GM19463 (cell line): ENCODE data around the gene EHBP1.

ENCODE experiments used
- ATAC-seq: cut with Tn5 transposase; IDR thresholded peaks from one replicate; pipeline ENCODE4 v1.9.1; 2021; ENCODE audit warnings: mild to moderate bottlenecking, moderate library complexity; ENCODE audit not compliant: unreplicated experiment

Gene EHBP1

DNA sequence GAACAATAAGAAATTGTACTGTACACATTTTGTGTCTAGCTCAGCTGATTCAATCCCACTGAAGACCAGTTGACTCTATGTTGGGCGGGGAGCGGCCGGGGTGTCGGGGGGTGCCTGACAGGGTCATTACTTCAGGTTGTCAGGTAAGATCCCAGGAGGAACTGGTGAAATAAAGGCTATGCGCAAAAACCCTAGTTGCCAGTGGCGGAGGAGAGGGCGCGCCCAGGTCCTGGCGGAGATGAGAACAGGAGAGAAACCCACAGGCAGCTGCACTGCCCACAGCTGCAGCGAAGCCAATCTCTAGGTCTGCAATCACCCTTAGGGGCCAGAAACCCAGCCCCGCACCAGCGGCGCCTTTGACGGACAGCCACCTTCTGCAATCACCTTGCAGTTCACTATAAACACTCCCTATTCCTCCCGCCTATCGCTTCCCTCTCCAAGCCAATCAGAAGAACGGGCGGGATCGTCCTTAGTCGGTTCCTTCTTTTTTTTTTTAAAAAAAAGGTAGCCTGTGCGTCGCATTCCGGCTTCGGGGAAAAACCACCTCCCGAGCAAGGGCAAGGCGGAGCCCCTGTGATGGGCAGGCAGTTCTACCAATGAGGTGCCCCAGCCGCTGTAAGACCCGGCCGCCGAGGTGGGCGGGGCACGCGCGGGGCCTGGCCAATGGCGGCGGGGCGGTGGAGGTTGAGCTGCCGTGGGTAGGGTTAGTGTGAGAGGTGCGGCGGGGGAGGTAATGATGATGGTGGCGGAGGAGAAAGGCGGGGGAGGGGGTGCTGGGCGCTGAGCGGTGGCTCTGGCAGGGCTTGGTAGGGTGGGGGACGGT, at the start of gene EHBP1:
TSS of gene EHBP1 (plus strand) at position 707 of the 823 bp plus-strand sequence. CDS start 1,479 bp downstream, outside the sequence.
- ATAC-seq: peak; percentile 93

DNA sequence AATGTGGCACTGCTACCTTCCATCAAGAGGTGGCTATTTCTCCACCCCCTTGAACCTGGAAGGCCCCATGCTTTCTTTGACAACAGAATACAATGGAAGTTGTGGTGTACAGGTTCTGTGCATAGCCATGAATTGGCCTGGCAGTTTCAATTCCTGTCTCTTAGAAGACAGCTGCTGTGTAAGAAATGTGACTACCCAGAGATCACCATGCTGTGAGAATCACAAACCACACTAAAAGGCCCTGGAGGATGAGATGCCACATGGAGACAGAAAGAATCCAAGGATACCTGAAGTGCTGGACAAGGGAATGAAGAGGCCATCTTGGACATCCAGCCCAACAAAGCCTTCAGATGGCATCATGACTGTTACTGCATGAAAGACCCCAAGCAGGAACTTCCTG, 47.7 kb upstream of the EHBP1 start:
- ATAC-seq: peak; percentile 64

DNA sequence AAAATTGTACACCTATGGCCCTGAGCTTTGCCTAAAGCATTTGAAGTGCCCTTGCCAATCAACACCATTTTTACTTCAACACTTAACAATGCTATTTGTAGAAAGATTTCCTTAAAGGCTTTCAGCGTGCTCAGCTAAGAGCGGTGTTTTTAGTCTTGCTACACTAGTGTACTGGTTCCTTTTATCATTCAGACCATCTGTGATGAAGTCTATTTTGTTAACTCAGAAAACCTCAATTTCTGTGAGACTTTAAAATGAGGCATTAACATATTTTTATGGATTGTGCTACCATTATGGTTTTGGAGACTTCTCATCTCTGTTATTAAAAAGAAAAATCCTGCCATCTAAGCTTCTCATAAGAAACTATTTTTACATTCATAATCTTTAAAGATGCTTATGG, 46.6 kb upstream of the EHBP1 start:
- no peak for ATAC-seq

DNA sequence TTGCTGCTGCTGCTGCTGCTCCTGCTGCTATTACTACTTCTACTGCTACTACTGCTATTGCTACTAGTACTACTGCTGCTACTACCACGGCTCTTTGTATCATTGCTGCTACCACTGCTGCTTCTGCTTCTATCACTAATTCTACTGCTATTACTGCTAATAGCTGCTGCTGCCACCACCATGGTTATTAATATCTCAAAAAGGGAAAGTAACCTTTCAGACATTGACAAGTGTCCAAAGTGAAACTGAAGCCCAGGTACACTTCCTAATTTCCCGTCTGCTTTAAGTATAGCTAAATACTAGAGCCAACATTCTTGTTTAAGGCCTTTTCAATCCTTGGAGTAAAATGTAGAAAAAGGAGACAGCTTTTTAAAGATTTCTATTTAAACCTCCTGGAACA, 45.4 kb upstream of the EHBP1 start:
- peak; percentile 61 for ATAC-seq

DNA sequence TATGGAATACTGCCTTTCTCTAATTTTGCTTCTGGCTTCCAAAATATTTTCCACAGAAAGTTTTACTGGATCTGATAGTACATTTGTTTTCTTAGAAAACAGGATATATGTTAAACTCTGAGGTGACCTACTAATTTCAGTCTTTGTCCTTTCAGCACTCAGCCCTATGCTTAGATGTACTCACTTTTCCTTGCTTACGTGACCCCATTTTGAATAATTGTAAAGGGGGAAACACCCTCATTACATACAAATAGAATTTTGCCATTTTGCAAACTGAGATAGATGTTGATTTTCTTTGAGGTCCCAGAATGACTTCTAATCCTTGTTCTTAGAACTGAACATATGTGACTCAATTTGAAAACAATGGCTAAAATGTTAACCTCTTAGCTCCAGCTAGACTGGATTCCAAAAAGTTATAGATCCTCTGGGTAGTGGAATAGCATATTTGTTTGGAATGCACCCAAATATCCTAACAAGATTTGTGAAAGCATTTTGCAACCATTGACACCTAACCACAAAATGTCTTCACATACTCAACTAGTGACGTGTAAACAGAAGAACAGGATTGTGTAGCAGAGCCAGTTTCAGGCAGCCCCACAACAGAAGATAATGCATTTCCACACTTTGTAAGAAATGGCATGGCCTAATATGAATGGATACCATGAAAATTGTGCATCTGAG, 44.8 kb upstream of the EHBP1 start:
- peak; percentile 21 for ATAC-seq

DNA sequence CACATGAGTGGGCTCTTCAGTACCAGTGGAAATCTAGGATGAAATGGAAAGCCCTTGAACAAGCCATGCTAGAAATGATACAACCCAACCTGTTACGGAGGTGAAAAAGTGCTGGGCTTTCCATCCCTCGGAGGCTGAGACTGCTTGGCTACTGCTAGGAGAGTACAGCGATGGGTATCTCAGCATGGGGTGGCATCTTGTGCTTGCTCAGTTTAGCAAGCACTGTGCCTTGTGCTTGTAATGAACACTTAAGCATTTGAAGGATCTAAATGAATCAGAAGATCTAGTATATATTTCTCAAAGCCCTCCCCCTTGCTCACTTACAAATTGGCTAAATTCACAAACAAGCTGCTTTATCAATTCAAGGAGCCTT, 44.3 kb upstream of the EHBP1 start:
- ATAC-seq: no peak

DNA sequence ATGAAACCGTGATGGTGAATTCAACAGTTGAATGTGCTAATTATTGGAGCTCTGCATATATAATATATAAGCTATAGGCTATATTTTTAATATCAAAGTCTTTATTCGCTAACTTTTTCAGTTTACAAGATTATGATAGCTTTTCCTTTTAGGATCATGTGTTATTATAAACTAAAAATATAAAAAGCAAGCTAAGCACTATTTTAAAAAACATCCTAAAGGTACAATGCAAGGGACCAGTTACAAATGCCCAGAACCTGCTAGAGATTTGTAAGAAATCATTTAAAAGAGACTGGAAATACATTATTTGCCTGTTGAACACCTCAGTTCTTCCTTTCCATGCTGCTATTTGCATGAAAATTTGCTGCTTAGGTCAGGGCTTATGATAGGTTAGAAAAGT, 43.4 kb upstream of the EHBP1 start:
- no peak for ATAC-seq

DNA sequence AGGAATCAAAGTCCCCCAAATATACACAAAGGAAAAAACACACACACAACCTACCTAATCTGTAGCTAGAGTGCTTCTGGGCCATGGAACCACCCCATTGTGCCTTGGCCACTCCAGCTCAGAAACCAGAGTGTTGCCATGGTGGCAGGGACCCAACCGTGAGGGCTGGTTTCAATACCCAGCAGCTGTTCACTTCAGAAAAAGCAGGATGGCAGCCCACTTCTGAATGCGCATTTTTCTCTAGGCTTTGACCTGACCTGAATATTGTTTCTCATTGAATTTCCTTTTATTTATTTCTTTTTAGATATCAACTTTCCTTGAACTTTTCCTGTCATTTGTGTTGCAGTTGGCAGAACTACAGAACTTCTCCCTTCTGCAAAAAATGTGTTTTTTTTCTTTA, 43.0 kb upstream of the EHBP1 start:
- no peak for ATAC-seq

DNA sequence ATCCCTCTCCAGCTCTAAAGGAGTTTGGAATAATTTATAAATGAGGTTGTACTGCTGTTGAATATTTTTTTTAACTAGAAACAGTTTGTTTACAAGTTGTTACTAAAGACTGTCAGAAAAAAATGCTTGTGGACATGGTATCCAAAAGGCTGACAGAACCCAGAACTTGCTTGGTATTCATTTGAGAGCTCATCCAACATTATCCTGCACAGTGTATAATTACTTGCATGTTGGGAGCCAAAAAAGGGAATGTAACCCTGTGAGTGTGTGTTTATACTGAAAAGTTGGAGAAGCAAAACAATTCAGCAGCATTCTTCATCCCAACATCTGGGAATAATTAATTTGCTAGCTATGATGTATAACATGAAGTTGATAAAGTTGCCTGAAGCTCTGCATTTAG, 42.1 kb upstream of the EHBP1 start:
- ATAC-seq: no peak

DNA sequence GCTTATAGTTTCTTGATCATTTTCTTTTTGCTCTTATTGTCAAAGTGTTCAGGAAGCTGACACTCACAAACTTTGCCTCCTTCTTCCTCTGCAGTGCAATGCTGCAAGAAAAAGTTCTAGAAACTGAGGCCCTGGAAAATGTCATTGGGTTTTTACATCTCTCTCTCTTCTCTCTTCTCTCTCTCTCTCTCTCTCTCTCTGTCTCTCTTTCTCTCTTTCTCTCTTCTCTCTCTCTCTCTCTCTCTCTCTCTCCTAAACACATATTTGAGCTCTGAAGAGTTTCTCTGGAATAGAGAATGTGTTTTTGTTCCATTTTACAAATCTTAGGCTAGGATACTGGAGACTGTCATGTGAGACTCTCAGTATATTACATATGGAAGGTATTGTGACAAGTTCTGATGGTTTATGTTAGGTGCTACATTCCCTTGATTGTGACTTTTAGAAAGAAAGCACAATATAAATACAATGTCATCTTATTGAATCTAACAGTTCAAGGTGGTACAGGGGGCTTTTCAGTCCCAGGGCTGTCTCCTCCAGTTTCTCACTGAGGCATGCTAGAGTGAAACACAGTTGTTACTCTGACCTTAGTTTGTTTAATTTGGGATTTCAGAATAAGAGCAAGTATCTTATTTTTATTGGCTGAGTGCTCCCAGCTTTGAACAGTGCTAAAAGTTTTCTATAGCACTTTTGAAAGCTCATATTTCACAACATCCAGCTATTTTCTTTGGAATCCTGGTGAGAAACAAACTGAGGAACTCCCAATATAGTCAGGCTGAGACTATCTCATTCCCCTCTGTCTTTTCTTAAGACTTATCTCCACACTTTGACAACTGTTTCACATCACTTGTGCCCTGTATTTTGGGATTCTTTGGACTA, 41.4 kb upstream of the EHBP1 start:
- ATAC-seq: no peak

DNA sequence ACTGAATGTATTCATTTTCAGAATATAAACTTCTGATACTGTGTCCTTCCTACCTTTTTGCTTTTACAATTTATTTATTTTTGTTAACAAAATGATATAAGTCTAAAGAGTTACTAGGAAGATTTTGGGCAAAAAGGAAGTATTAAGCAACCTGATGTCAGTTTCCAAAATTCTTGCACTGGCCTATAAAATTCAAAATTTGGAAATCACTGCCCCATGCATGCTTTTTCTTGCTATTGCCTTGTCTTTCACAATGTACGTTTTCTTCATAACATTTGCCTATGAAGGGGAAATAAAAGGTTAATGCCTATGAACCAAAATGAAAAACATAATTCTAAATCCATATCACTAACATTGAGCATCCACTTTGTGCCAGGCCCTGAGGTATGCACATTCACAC, 40.1 kb upstream of the EHBP1 start:
- no peak for ATAC-seq

DNA sequence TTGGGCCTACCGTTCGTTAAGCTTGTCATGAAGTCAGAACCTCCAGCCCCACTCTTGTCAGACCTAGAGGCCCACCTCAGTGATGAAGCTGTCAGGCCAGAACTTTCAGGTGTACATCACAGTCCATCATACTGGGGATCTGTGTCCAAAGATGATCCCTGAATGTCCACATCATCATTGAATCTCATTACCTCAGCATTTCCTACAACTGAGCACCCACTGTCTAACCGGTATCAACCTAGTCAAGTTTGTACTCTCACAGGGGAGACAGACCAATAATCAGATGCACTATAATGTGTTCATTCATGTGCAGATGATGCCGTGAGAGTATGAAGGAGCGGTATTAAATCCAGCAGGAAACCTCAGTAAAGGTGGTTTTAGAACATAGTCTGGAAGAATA, 36.3 kb upstream of the EHBP1 start:
- no peak for ATAC-seq

DNA sequence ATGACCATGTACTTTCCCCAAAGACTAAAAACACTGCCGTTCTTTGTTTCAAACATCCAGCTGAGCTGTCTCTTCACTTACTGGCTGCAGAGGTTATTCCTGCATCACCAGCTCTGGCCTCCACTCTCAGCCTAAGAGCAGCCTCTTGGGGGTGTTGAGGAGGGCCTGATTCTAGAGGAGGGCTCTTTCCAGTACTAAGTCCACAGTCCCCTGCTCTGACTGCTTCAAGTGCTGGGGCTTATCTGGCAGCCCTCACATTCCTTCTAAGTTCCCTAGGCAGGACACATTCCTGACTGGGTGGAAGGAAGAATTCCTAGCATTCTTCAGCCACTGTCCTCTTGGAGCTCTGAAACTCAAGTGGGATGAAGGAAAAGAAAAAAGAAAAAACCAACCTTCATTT, 32.9 kb upstream of the EHBP1 start:
- no peak for ATAC-seq

DNA sequence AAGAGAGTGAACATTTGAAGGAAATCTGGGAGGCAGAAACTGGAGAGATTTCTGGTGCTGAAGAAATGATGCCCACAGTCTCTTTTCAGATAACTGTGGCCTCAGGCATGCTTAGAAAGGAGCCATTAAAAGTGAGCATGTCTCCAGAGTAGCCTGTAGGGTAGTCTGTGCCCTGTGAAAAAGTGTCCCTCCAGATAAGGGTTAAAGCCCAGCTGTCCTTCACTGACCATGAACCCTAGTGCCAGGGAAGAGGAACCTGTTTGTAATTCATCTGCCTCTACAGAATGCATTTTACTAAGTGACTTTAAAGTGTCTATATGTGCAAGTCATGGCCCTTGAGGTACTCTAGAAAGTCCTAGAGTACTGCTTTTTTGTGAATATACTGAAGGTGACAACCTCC, 30.5 kb upstream of the EHBP1 start:
- no peak for ATAC-seq

DNA sequence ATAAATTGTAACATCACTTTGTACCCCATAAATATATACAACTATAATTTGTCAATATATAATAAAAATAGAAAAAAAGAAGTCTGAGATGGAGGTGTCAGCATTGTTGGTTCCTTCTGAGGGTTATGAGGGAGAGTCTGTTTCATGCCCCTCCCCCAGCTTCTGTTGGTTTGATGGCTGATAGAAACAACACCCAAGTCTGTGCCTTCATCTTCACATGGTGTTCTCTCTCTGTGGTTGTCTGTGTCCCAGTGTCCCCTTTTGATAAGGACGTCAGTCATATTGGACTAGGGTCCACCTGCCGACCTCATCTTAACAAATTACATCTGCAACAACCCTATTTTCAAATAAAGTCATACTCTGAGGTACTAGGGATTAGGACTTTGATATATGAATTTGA, 20.3 kb upstream of the EHBP1 start:
- no peak for ATAC-seq

DNA sequence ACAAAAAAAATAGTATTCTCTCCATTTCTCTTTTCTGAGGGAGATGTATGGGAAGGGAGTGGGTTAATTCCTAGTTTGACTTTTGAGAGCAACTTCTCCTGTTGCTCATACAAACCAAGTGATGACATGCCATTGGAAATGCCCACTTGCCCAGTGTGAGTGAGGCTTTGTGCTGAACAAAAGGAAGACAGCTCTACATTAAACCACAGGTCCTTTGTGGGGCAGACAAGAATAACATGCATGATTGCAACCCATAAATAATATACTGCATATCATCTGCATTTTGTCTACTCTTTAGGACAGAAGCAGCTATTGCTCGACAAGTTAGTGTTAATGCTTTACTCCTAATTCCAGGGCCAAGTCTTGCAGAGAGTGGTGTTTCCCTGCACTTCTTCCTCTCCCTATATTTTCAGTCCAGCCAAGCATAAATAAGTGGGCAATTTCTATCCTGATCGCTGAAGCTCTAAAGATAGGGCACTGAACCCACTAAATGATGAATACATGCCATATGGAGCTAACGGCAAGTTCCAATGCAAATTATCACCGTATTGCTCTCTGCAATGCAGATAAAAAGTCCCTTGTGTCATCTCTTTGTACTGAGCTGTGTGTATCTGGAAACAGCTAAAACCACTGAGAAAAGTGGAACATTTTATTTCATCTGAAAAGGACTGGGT, 19.4 kb upstream of the EHBP1 start:
- ATAC-seq: no peak

DNA sequence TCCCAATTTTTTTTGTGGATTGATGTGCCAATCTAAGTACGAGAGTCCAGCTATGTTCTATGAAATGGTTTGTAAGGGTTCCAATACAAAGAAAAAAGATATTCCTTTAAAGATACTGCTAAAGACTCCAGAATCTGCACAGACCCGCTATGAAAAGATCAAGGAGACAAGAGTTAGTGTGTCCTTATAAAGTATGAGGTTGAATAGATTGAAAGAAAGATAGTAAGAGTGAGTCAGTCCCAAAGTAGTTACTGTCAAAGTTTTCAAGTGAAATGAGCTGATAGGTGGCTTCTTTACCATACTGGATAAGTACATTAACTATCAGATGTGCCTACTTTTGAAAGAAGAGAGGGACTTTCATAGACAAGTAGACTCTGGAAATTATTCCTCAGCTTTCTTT, 17.9 kb upstream of the EHBP1 start:
- no peak for ATAC-seq

DNA sequence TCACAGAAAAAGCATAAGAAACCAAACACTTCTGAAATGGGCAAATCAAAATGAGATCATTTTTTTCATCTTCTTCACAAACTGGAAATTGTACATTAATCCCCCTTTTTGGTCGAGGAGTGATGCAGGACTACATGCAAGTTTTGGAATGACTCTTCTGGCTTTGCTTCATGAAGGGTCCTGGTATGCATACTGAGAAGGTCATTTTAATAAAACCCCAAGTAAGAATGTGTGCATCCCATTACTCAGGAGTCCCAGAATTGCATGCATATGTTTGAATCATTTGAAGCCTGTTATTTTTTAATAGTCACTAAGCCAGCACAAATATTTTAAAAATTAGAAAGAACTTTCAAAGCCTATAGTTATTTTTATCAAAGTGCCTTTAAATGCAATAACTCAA, 16.7 kb upstream of the EHBP1 start:
- no peak for ATAC-seq

DNA sequence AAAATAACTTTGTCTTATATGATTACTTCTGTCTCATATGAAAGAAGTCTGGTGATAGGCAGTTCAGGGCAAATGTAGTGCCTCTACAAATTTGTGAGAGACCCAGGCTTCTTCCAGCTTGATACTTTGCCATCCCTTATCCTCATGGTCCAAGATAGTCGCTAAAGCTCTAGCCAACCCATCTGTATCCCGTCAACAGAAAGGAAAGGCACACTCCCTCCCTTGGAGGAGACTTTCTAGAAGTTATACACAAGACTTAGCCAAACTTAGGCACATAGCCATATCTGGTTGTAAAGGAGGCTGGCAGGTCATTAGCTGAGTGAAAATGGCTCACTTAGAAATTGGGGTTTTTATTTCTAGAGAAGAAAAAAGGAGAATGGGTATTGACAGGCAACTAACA, 14.3 kb upstream of the EHBP1 start:
- no peak for ATAC-seq

DNA sequence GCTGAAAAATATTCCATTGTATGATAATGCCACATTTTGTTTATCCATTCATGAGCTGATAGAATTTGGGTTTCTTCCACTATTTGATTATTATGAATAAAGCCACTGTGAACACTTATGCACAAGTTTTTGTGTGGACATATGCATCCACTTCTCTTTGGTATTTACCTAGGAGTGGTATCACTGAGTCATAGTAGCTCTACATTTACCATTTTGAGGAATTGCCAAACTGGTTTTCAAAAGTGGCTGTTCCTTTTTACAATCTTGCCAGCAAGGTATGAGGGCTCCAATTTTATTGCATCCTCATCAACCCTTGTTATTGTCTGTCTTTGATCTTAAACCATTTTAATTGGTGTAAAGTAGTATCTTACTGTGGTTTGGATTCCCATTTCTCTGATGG, 13.3 kb upstream of the EHBP1 start:
- ATAC-seq: no peak

DNA sequence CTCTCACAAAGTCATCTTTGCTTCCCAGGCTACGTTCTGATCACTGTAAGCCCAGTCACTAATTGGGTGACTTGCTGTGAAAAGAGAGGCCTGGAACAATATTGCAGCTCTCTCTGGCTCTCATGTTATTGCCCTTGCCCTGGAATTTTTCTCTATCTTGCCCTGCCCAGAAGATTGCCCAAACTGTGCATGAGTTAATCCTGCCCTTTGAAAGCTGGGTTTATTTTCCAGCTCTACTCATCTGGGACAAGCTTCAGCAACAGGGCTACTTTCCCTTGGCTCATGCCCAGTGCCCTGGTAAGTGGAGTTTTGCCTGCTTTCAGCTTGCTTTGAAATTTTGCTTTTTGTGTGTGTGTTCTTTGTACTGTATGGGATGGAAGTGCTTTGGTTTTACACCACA, 6.9 kb upstream of the EHBP1 start:
- no peak for ATAC-seq
